GM20000 (cell line): ENCODE measurements around the gene CUX1.

Source experiments
- DNase-seq: peaks from one replicate; pipeline ENCODE4 v3.0.0; 2012; ENCODE audit warnings: low spot score
- CTCF ChIP-seq: IDR thresholded peaks from 2 replicates; pipeline ENCODE4 v1.5.1; 2012; ENCODE audit warnings: mild to moderate bottlenecking, control low read depth; ENCODE audit errors: extremely low read depth, missing control alignments

CUX1 gene

GRCh38 chr7:101945034-101945758, 127.8 kb downstream of the CUX1 start:
- no peak for TF ChIP-seq CTCF
- no peak for DNase-seq

GRCh38 chr7:101947899-101948298, 130.5 kb downstream of the CUX1 start:
- TF ChIP-seq CTCF, result no peak
- no peak for DNase-seq

GRCh38 chr7:101948650-101949049, 131.2 kb downstream of the CUX1 start:
- no peak for DNase-seq
- no peak for TF ChIP-seq CTCF

GRCh38 chr7:101950450-101951119, 133.2 kb downstream of the CUX1 start:
- no peak for TF ChIP-seq CTCF

GRCh38 chr7:101951757-101952156, 134.3 kb downstream of the CUX1 start:
- TF ChIP-seq CTCF, result no peak
- no peak for DNase-seq

More at GRCh38 chr7:101950450-101951119, 133.2 kb downstream of the CUX1 start:
- no peak for DNase-seq

- no peak for DNase-seq
- TF ChIP-seq CTCF, result no peak
These were observed 135.2 kb downstream of the CUX1 start for GRCh38 chr7:101952355-101953247.
